Ammon's horn (tissue), 1 donor: ENCODE results near the gene CAPN6.

ENCODE experiments used
- DNase-seq: peaks from one replicate; pipeline ENCODE4 v3.0.0-alpha.2; 2016; ENCODE audit warnings: low spot score

CAPN6 gene

GRCh38 chrX:111270339-111270738 is at the start of gene CAPN6:
TSS of gene CAPN6 (minus strand) at chrX:111270483. CDS start at chrX:111263936, 6,547 bp downstream.
- no peak for DNase-seq

DNA sequence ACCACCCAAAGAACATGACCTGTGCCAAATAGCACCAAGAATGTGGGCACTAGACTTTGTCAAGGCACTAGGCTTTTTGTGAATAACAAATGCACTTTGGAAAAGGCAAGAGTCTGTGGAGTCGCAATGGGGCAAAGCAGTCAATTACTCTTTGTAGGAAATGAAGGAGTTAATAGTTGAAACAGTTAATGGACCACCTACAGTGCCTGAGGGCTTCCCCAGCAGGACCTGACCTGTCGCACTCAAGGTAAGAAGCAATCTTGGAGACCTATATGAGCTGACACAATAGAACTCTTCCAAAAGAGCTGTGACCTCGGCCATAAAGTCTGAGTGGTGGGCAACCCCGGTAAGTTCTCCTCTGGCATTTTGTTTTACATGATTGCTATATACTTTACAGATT is 49.2 kb upstream of the CAPN6 start:
- no peak for DNase-seq

- DNase-seq: no peak
Measured at GRCh38 chrX:111318901-111319300, 48.6 kb upstream of the CAPN6 start.

DNA sequence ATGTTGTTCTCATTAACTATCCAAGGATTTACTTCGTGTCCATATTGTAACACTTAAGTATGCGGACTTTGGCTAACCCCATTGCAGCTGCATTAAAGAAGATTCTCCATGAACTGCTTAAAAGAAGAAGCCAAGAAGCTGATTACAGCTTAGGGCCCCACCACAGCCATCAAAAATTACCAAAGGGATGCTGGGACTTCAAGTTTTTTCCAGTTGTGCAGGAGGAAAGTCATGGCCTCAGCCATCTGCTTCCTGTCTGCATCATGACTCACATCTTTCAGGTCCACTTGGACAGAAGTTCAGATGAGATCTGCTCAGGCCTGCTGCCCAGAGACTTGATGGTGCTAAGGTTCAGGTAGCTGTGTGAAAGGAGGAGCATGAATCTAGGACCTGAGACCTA is 38.8 kb upstream of the CAPN6 start:
- no peak for DNase-seq

DNA sequence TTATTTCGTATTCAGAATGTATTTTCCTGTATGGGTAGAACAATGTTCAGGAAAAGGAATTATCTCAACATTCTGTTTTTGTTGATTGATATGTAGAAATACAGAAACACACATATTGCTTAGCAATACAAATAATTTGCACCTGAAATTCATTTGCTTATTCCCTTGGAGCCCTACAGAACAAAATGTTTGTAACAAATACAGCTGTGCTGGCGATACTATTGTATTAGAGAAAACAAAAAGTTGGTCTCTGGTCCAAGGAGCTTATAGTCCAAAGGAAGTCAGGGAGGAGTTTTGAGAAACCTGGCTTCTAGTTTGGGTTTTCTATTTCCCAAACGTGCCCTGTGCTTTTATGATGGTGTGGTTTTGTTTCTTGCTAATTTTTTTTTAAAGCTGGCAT is 37.8 kb upstream of the CAPN6 start:
- no peak for DNase-seq

DNA sequence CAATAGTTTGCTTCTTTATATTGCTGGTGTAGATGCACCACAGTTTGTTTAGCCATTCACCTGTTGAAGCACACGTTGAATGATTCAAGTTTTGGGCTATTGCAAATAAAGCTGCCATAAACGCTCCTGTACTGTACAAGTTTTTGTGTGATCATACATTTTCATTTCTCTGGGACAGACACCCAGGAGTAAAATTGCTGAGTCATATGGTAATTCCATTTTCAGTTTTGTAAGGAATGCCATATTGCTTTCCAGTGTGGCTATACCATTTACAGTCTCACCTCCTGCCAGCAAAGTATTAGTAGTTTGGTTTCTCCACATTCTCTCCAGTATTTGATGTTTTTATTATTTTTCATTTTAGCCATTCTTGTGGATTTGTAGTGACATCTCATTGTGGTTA is 32.0 kb upstream of the CAPN6 start:
- DNase-seq: no peak

GRCh38 chrX:111288841-111289240 is 18.6 kb upstream of the CAPN6 start:
- DNase-seq: no peak

GRCh38 chrX:111284631-111285293 is 14.5 kb upstream of the CAPN6 start:
- no peak for DNase-seq

DNA sequence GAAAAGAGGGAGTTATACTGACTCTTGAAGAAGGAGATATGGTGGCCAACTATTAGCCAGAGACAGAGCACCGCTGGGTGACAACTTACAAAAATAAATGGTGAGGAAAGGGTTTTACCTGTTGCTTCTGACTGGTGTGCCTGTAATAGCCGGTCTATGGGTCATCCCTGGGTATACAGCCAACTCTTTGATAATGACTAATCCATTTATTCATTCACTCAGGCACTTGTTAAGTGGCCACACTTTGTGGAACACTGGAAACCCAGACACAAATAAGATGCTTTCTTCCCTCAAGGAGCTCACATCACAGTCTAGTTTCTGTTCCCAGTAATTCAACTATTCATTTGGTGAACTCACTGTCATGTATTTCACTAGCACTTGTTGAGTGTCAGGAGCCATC is 13.2 kb upstream of the CAPN6 start:
- DNase-seq: no peak

DNA sequence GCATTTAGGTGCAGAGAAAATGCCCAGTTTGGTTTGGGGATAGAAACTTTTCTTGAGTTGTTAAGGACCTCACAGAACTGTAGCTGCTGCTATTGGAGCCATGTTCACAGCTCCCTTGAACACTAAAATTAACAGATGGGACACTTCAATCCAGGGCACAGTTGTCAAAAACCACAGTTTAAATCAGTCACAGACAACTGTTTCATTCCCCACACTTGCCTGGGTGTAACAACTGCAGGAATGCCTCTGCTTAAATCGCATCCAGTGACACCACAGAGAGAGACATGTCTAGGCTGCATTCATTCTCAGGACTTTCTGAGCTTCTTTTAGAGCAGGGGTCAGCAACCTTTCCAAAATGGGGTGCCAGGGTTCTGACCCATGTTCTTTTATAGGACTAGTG is 12.7 kb upstream of the CAPN6 start:
- no peak for DNase-seq

GRCh38 chrX:111282139-111282538 is 11.9 kb upstream of the CAPN6 start:
- DNase-seq: no peak

DNA sequence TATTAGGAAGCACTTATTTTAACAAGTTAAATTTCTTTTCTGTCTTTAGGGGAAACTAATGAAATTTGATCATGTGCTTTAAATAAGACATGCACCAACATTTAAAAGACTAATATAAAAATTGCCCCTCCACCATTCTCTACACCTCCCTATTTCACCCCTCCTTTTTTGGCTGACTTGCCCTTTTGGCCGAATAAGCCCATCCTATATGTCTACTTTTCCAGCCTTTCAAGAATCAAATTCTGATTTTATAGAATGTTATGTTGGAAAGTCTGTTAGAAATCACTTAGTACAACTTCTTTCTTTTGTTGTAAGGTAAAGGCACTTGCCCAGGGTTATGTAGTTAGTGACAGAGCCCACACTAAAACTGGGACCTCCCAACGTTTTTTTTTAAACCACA is 1.8 kb downstream of the CAPN6 start:
- no peak for DNase-seq

- no peak for DNase-seq
Measured at GRCh38 chrX:111265486-111265885, 4.8 kb downstream of the CAPN6 start.

GRCh38 chrX:111264385-111264784 is 5.9 kb downstream of the CAPN6 start:
- DNase-seq: no peak

- DNase-seq: no peak
Measured at GRCh38 chrX:111262086-111262485, 8.2 kb downstream of the CAPN6 start.

GRCh38 chrX:111260451-111260850 is 9.8 kb downstream of the CAPN6 start:
- no peak for DNase-seq

- DNase-seq: no peak
Measured at GRCh38 chrX:111259559-111259958, 10.7 kb downstream of the CAPN6 start.

DNA sequence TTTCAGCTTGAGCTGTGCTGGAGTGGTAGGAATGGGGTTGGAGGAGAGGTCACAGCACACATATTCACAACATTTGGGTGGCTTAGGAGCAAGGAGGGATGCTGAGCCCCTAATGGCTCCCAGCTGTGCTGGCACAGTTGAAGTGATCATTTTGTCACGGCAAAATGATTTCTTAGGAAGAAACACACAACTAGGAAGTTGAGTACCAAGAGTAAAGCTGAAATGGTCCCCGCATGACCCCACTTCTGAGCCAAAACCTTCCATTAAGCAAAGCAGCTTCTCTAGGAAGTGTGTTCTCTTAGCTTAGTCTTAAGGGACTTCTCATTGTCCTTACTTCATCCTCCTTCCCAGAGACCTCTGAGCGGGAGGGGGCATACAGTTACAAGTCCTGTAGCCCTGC is 12.6 kb downstream of the CAPN6 start:
- no peak for DNase-seq

DNA sequence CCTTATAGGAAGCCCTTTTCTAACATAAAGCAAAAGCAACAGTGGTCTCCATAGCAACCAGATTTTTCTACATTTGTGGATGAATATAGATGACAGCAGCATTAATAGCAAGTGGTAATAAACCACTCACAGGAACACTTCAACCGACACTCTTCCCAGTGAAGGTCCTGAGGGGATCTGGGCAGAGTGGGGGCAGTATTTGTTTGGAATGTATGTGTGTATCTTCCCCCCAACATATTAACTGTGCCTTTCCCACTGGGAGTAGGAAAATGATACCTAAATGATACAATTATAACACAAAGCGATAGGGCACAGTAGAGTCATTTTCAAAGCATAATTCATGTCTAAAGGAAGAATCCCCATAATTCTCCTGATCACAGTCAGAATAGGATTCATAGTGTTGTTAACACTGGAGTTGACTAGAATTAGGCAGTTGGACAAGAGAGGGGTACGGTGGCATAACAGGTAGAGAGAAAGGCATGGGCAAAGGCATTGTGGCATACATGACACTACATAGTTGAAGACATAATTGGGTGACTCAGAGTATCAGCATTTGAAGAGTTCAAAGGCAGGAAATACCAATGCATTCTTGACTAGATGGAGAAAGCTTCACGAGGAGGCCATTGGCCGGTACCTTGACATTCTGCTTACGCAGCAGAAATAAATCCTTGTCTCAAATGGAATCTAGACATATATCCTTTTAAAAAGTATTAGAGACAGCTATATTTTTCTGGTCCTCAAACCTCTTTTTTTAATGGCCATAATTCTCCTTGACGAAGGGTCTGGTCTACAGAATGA is 15.2 kb downstream of the CAPN6 start:
- DNase-seq: no peak

DNA sequence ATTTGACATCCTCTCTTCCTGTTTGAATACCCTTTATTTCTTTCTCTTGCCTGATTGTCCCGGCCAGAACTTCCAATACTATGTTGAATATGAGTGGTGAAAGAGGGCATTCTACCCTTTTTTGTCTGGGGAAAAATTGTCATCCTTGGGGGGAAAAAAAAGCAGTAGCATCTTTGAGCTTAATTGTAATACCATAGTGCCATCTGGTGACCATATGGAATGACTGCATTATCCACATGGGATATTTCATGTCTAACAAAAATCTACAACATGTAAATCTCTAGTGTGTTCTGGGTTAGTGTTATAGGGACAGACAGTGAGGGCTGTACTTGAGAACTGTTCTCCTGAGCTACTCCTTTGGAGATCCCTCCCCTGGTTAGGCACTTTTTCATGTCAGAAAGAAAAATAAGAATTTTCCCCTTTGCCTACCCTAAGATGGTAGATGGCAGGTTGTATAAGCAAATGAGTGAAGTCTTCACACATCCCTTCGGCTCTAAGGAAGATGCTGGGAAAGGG is 26.0 kb downstream of the CAPN6 start:
- peak; percentile 8 for DNase-seq

DNA sequence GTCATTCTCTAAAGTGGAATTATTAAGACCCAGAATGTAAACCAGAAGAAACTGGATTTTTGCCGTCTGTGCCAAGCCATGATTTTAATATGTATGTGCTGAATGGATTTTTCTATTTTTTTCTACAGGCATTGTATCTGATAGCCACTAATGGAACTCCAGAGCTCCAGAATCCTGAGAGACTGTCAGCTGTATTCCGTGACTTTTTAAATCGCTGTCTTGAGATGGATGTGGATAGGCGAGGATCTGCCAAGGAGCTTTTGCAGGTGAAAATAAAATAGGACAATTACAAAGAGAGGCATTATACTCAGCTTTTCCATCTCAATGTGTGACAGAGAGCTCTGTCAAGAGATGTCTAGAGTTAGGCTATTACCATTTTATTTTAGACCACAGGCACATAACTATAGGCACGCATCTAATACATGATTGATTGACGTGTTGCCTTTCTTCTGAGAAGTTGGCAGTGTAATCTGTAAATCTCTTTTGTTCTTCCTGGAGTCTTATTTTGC is 53.9 kb downstream of the CAPN6 start:
- no peak for DNase-seq

- no peak for DNase-seq
Measured at GRCh38 chrX:111207851-111208250, 62.4 kb downstream of the CAPN6 start.

GRCh38 chrX:111200327-111200726 is 70.0 kb downstream of the CAPN6 start:
- no peak for DNase-seq
